MM.1S (cell line): ENCODE measurements around the gene RAP1GDS1.

ENCODE experiments used
- DNase-seq: peaks from one replicate; pipeline ENCODE4 v3.0.0-alpha.2; 2015
- H2AFZ ChIP-seq: fragments of 300-600 bp; sonication (generic); 2 replicates; pipeline ENCODE4 v1.6.0; 2016; ENCODE audit warnings: antibody characterized with exemption, low read length
- H3F3A ChIP-seq: fragments of 300-600 bp; sonication (generic); 2 replicates; pipeline ENCODE4 v1.6.1; 2016; ENCODE audit warnings: mild to moderate bottlenecking, antibody characterized with exemption, low read length, moderate library complexity, mixed read lengths; ENCODE audit not compliant: insufficient read depth
- H3K27ac ChIP-seq: fragments of 300-600 bp; sonication (generic); 2 replicates; pipeline ENCODE4 v1.5.1; 2016; ENCODE audit warnings: mild to moderate bottlenecking, low read length
- H3K27me3 ChIP-seq: fragments of 300-600 bp; sonication (generic); replicated peaks from 2 replicates; pipeline ENCODE4 v1.6.0; 2016; ENCODE audit warnings: low read length; ENCODE audit not compliant: insufficient read depth
- H3K36me3 ChIP-seq: fragments of 300-600 bp; sonication (generic); replicated peaks from 2 replicates; pipeline ENCODE4 v1.6.1; 2016; ENCODE audit warnings: mild to moderate bottlenecking, low read length, mixed read lengths; ENCODE audit not compliant: insufficient read depth
- H3K4me1 ChIP-seq: fragments of 300-600 bp; sonication (generic); 2 replicates; pipeline ENCODE4 v1.6.1; 2016; ENCODE audit warnings: low read length, mixed read lengths
- H3K4me2 ChIP-seq: fragments of 300-600 bp; sonication (generic); 2 replicates; pipeline ENCODE4 v1.6.0; 2016; ENCODE audit warnings: low read depth, low read length
- H3K4me3 ChIP-seq: fragments of 300-600 bp; sonication (generic); 2 replicates; pipeline ENCODE4 v1.5.1; 2016; ENCODE audit warnings: low read length, mixed read lengths
- H3K79me2 ChIP-seq: fragments of 300-600 bp; sonication (generic); 2 replicates; pipeline ENCODE4 v1.6.1; 2016; ENCODE audit warnings: mixed run types, low read length, mixed read lengths
- H3K9ac ChIP-seq: fragments of 300-600 bp; sonication (generic); 2 replicates; pipeline ENCODE4 v1.6.1; 2016; ENCODE audit warnings: low read length, mixed read lengths
- H3K9me2 ChIP-seq: fragments of 300-600 bp; sonication (generic); replicated peaks from 2 replicates; pipeline ENCODE4 v1.6.1; 2016; ENCODE audit warnings: mild to moderate bottlenecking, low read length, mixed read lengths; ENCODE audit not compliant: insufficient read depth
- H3K9me3 ChIP-seq: fragments of 300-600 bp; sonication (generic); replicated peaks from 2 replicates; pipeline ENCODE4 v1.6.1; 2016; ENCODE audit warnings: mild to moderate bottlenecking, low read length, mixed read lengths; ENCODE audit not compliant: insufficient read depth
- H4K20me1 ChIP-seq: fragments of 300-600 bp; sonication (generic); 2 replicates; pipeline ENCODE4 v1.6.1; 2016; ENCODE audit warnings: mild to moderate bottlenecking, low read length, moderate library complexity, mixed read lengths; ENCODE audit not compliant: insufficient read depth
- CTCF ChIP-seq: fragments of 300-600 bp; sonication (generic); IDR thresholded peaks from 2 replicates; pipeline ENCODE4 v1.5.1; 2016; ENCODE audit warnings: antibody characterized with exemption, low read length, mixed read lengths
- EZH2 ChIP-seq: fragments of 300-600 bp; sonication (generic); optimal IDR thresholded peaks from 2 replicates; pipeline ENCODE3; 2017; ENCODE audit warnings: low read depth, mild to moderate bottlenecking, antibody characterized with exemption, low read length, mixed read lengths
- EZH2phosphoT487 ChIP-seq: fragments of 300-600 bp; sonication (generic); IDR thresholded peaks from 2 replicates; pipeline ENCODE4 v1.6.1; 2018; ENCODE audit warnings: antibody characterized with exemption, low read length

RAP1GDS1 gene

GRCh38 chr4:98369322-98369721 is 108.1 kb downstream of the RAP1GDS1 start:
- DNase-seq = no peak
- Histone ChIP-seq H3K9ac (no peak overlapping the region), H2AFZ (no peak overlapping the region), H3F3A (no peaks in the 10 kb centered on the region), H3K27me3 (no peaks in the 10 kb centered on the region), H3K4me1 (no peaks in the 10 kb centered on the region), H3K36me3 (no peaks in the 10 kb centered on the region; the same call in 1 of the 2 replicates), H3K4me2 (no peak overlapping the region), H3K9me2 (no peaks in the 10 kb centered on the region), H3K79me2 (no peaks in the 10 kb centered on the region), H3K9me3 (no peaks in the 10 kb centered on the region), H4K20me1 (no peaks in the 10 kb centered on the region), H3K4me3 (no peak overlapping the region), H3K27ac (no peak overlapping the region)
- TF ChIP-seq EZH2 = no peak
- no peak for TF ChIP-seq EZH2phosphoT487
- TF ChIP-seq CTCF = no peak

- no peak overlapping the region for H3K9ac ChIP-seq
- no peaks in the 10 kb centered on the region for H4K20me1 ChIP-seq
- no peak overlapping the region for H3K27ac ChIP-seq
- H3K9me3 ChIP-seq = no peaks in the 10 kb centered on the region
- no peaks in the 10 kb centered on the region for H3K9me2 ChIP-seq
- no peak overlapping the region for H2AFZ ChIP-seq
- H3K4me1 ChIP-seq = peaks cover 14% of the 10 kb centered on the region
- H3F3A ChIP-seq = peaks cover 5% of the 10 kb centered on the region; the same call in 1 of the 2 replicates
- no peaks in the 10 kb centered on the region; the same call in 1 of the 2 replicates for H3K36me3 ChIP-seq
- H3K4me2 ChIP-seq = no peak overlapping the region
- H3K27me3 ChIP-seq = no peaks in the 10 kb centered on the region
- no peak overlapping the region for H3K4me3 ChIP-seq
- TF ChIP-seq EZH2 = no peak
- no peak for TF ChIP-seq CTCF
- no peak for TF ChIP-seq EZH2phosphoT487
- H3K79me2 ChIP-seq = no peaks in the 10 kb centered on the region
- DNase-seq = no peak
Observed at GRCh38 chr4:98374643-98375042, 113.5 kb downstream of the RAP1GDS1 start.

DNA sequence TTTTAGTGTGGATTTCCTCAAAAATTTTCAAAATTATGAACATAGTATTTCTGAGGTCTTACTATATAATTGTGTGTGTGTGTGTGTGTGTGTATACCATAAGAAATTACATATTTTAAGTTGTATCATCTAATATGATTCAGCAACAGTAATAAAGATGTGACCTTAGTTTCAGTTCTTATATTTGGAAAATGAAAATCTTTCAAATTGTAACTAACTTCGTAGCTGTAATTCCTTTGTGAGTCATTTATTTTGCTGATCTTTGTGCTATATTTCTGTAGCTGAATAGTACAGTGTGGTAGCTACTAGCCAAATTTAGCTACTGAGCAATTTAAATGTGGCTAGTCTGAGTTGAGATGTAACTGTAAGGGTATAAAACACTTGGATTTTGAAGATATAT is 116.4 kb downstream of the RAP1GDS1 start:
- no peak overlapping the region for H3K4me3 ChIP-seq
- H3K36me3 ChIP-seq = no peaks in the 10 kb centered on the region; the same call in 1 of the 2 replicates
- peaks cover 14% of the 10 kb centered on the region for H3K4me1 ChIP-seq
- H3K27ac ChIP-seq = no peak overlapping the region
- H3F3A ChIP-seq = peaks cover 5% of the 10 kb centered on the region; the same call in 1 of the 2 replicates
- H3K9ac ChIP-seq = no peak overlapping the region
- no peaks in the 10 kb centered on the region for H3K27me3 ChIP-seq
- H4K20me1 ChIP-seq = no peaks in the 10 kb centered on the region
- H3K79me2 ChIP-seq = no peaks in the 10 kb centered on the region
- H3K9me2 ChIP-seq = no peaks in the 10 kb centered on the region
- TF ChIP-seq EZH2phosphoT487 (no peak), CTCF (no peak), EZH2 (no peak)
- peak overlapping the region; percentile 60; the same call in 1 of the 2 replicates for H3K4me2 ChIP-seq
- no peak overlapping the region for H2AFZ ChIP-seq
- no peaks in the 10 kb centered on the region for H3K9me3 ChIP-seq
- DNase-seq = peak; percentile 39
